HEK293T (cell line): ENCODE data around the gene SAMD1.

Experiments
- BHLHE40 ChIP-seq: fragments of 450-650 bp; IDR thresholded peaks from 2 replicates; pipeline ENCODE4 v1.6.1; 2016; ENCODE audit warnings: mild to moderate bottlenecking, moderate library complexity, borderline replicate concordance
- CTBP1 ChIP-seq: fragments of 450-650 bp; IDR thresholded peaks from 2 replicates; pipeline ENCODE4 v1.6.1; 2016; ENCODE audit warnings: borderline replicate concordance
- ELF4 ChIP-seq: fragments of 450-650 bp; IDR thresholded peaks from 2 replicates; pipeline ENCODE4 v1.6.1; 2017; ENCODE audit warnings: antibody characterized with exemption
- FOXA1 ChIP-seq: fragments of 450-650 bp; IDR thresholded peaks from 2 replicates; pipeline ENCODE4 v1.6.1; 2016; ENCODE audit warnings: mild to moderate bottlenecking
- FOXM1 ChIP-seq: fragments of 450-650 bp; IDR thresholded peaks from 2 replicates; pipeline ENCODE4 v1.6.1; 2017; ENCODE audit warnings: mild to moderate bottlenecking, borderline replicate concordance
- L3MBTL2 ChIP-seq: fragments of 450-650 bp; conservative IDR thresholded peaks from 2 replicates; pipeline ENCODE4 v1.6.1; 2016; ENCODE audit warnings: mild to moderate bottlenecking
- NFRKB ChIP-seq: fragments of 450-650 bp; IDR thresholded peaks from 2 replicates; pipeline ENCODE4 v1.6.1; 2016; ENCODE audit warnings: mild to moderate bottlenecking, moderate library complexity
- SP1 ChIP-seq: fragments of 450-650 bp; IDR thresholded peaks from 2 replicates; pipeline ENCODE4 v1.6.1; 2017
- SUZ12 ChIP-seq: fragments of 450-650 bp; IDR thresholded peaks from 2 replicates; pipeline ENCODE4 v1.6.1; 2016; ENCODE audit warnings: mild to moderate bottlenecking

GRCh38 chr19:14089662-14090508 lies 666 bp downstream of the SAMD1 start:
- TF ChIP-seq FOXM1 (no peak), BHLHE40 (no peak), FOXA1 (no peak), NFRKB (no peak), ELF4 (no peak), L3MBTL2 (no peak), CTBP1 (no peak), SP1 (no peak), SUZ12 (no peak)
